NT2/D1 (cell line): Measurements from ENCODE around the gene KCNK17.

Experiments
- YY1 ChIP-seq: IDR thresholded peaks from 2 replicates; pipeline ENCODE4 v1.6.1; 2011; ENCODE audit not compliant: insufficient read length, insufficient read depth
- ZNF274 ChIP-seq: IDR thresholded peaks from 2 replicates; pipeline ENCODE4 v1.6.1; 2011; ENCODE audit warnings: mild to moderate bottlenecking, low read depth, low read length

DNA sequence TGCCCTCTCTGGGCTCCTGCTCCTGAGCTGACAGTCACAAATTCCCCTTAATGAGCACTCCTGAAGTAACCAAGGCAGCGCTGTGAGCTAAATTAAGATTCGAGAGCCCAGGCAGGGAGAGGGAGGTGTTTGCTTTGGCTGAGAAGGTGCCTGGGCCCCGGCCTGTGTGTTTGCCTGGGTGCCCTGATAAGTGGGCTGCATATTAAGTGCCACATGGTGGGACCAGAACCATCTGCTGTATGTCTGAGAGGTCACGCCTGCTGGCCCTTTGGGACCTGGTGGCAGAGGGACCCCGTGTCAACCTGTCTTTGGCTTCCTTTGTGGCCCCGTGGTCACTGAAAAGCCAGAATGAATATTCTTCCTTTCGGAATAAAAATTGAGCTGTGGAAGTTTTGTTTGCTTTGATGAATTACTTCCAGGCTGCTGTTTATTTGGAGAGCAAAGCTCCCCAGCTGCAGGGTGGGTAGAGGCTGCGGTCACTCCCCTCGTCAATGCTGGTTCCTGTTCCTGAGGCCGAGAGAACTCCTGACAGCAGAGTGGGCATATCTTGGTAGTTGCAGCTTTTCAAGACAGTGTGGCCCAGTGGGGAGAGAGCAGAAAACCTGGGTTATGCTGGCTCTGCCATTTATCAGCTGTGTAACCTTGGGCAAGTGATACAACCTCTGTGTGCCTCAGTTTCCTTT, 25.8 kb upstream of the KCNK17 start:
- TF ChIP-seq YY1 (no peak), ZNF274 (no peak)
